ENCODE data around the gene CDH22.

DNA sequence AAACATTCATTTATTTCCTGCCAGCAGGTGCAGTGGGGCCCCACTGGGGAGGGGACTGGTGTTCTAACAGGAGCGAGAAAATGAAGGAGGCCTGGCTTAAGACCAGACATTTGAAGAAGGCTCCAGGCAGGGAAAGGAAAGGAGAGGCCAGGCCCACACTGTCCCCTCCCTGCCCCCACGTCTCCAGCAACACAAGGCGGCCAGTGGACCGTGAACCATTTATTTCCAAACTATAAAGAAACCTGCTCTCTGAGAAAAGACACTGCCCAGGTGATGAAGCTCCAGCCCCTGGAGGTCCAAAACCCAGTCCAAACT, 41.4 kb upstream of the CDH22 start:
- TF ChIP-seq, protein P1, sequence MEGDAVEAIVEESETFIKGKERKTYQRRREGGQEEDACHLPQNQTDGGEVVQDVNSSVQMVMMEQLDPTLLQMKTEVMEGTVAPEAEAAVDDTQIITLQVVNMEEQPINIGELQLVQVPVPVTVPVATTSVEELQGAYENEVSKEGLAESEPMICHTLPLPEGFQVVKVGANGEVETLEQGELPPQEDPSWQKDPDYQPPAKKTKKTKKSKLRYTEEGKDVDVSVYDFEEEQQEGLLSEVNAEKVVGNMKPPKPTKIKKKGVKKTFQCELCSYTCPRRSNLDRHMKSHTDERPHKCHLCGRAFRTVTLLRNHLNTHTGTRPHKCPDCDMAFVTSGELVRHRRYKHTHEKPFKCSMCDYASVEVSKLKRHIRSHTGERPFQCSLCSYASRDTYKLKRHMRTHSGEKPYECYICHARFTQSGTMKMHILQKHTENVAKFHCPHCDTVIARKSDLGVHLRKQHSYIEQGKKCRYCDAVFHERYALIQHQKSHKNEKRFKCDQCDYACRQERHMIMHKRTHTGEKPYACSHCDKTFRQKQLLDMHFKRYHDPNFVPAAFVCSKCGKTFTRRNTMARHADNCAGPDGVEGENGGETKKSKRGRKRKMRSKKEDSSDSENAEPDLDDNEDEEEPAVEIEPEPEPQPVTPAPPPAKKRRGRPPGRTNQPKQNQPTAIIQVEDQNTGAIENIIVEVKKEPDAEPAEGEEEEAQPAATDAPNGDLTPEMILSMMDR (conservative IDR thresholded peaks at IDR 0.05), result no peak
- TF ChIP-seq ZFX (IDR thresholded peaks at IDR 0.05), result no peak

Measured in C4-2B (cell line).